ENCODE data around the gene AGO3.
"Not testable (repeated sequence)": the region's sequence is repeated elsewhere in the genome, so short reads cannot be mapped to it uniquely, and the experiment has no call there.

Gene AGO3

DNA sequence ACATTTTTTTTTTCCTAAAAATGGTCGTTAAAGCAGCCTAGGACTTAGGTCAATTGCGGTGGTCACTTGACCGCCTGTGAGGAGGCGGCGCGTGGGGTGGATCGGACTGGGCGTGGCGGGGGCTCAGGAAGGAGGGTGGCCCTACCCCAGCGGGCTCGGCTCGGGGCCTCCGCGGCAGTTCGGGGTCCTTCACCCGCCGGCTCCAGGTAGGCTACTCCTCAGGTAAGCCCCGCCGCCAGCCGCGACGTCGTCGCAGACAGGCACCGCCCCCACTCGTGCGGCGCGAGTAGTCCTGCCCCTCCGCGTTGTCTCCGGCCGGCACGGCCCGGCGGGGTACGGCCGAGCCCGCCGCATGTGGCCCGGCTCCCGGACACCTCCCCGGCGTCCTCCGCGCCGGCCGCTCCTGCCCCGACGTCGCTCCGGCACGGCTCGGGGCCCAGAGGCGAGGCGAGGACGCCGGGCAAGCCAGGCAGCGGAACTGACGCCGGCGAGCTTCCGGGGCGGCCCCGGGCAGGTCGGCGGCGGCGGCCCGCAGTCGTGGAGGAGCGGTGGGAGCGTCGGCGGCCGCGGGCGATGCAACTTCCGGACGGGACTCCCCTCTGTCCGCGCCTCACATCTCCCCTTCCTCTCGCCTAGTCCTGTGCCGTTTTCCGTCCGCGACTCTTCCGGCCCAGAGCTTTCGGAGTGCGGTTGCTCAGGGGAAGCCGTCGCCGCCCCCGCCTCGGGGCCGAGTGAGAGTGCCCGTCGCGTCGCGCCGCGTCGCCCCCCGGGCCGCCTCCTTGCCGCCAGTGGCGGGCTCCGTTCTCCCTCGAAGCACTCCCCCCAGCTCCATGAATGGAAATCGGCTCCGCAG is at the start of gene AGO3:
Gene AGO3, plus strand, starts transcription at position 513 of the 853 bp plus-strand sequence. Its CDS starts 322 bp downstream, at position 835.
- in situ Hi-C loops (cut with MboI; ENCODE audit: low sequenced_read_pairs) = no loop called here

DNA sequence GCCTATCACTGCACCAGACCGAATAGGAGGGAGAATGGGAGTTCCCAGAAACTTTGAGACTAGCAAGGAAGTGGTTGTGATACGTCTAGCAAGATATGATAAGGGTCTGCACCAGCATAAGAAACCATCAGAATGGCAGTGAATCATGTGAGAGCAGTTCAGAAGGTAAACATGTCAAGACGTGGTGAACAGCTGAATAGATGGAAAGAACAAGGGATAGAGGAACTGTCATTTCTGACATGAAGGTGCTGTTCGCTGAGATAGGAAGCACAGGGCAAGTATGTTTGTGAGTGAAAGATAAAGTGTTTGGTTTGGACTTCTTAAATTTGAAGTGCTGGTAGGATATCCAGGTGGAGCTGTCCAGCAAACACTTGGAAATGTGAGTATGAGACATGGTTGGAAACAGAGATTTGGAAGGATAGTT is 49.0 kb upstream of the AGO3 start:
- in situ Hi-C loops (cut with MboI; ENCODE audit: low sequenced_read_pairs) = no loop called here

DNA sequence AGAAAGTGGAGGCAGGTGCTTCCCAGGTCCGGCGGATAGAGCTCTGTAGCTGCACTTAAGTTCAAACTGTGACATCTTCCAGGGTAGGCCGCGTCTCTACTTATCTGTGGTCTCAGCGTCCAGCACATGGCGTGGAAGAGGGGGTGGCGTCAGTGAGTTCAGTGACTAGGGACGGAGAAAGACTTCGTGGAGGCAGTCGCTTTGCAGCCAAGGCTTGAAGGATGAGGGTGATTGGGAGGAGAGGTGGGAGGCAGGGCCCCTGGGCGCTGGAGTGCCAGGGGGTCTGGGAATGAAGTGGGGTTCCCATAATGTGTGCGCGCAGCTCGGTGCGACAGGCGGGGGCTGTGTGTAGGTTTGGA is 48.3 kb upstream of the AGO3 start:
- in situ Hi-C loops (cut with MboI; ENCODE audit: low sequenced_read_pairs) = no loop called here

DNA sequence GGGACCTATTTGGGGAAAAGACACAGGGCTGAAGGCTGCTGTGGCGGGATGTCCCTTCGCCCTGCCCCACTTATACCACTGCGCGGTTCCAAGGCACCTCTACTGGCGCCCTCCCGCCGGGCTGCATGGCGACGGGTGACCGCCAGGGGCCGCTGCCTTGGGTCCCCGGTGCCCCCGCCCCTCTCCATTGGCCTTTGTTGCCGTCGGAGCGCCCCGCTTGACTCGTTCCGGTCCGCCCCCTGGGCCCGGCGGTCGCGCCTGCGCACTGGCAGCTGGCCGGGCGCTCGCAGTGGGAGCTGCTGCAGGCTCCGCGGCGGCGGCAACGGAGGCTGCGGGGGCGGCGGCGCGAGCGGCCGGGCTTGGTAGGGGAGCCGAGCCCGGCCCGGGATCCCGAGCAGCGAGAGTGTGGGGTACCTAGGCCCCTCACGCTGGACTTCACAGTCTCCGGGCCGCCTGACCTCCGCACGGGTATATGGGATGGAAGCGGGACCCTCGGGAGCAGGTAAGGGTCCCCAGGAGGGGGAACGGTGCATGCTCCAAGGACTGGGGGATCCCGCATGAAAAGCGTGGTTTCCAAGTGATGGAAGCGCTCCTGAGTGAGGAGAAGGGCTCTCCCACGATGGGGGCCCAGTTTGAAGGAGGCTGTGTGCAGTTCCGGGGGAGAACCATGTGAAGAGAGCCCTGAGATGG is 47.8 kb upstream of the AGO3 start, which contains the start of gene AGO1:
Gene AGO1, plus strand, starts transcription at position 265 of the 690 bp plus-strand sequence. Its CDS starts 213 bp downstream, at position 478.
- in situ Hi-C loops (cut with MboI; ENCODE audit: low sequenced_read_pairs) = no loop called here

DNA sequence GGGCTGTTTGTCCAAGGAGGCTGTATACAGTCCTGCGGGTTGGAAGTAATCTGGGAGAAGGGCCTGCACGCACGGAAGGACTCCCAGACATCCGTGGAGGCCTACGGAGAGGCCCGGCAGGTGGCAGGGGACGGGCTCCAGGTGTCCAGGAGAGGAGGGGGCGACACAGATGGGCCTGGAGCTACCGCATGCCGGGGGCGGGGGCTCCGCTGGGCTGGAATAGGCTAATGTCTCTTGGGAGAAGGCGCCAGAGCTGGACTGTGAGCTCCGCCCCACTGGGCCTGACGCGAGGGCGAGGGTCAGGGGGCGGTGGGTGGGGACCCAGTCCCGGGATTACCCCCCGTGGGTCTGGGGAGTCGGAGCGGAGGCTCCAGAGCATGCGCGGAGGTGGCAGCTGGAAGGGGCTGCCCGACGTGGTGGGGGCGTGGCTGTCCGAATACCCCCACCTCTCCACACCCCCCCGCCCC is 47.2 kb upstream of the AGO3 start:
- in situ Hi-C loops (cut with MboI; ENCODE audit: low sequenced_read_pairs) = no loop called here

DNA sequence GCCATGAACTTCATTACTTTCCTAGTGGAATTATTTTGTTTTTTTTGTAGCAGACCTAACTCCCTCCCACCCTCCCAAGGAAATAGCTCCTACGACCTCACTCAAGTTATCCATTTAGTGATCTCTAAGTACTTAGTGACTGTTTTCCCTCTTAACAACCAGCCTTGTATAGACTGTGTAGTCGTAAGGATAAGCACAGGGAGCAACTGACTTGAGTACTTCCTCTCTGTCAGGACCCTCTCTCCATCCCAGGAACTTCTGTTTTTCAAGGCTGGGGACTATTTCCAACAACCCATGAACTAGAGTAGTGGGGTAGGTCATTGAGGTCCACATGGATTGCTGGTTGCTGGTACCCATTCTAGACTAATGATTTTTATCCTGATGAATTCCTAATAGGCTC is 46.0 kb upstream of the AGO3 start:
- in situ Hi-C loops (cut with MboI; ENCODE audit: low sequenced_read_pairs) = no loop called here

DNA sequence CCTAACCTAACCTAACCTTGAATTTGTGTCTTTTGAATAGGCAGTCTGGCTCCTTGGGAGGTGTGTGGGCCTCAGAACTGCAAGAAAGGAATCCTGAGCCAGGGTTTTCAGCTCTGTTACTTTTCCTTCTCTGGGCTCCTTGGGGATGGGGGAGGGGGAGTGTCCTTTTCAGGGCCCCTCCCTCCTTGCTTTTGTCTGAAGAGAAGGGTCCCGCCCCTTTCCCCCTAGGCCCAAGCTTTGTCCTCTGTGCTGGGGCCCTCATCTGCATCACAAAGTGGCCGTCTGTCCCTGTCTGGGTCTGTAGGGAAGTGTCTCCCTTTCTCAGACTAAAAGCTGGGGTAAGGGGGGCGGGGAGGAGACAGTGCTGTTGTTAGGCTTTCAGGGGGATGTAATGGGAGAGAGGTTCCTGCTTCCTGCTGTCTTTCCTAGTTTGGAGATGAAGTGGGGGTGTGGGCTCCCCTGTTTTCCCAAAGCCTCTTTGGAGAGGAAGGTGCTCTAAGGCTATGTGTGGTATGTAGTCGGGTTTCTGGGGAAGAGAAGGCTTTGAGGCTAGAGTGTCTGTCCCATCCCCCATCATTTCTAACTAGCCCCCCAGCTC is 44.8 kb upstream of the AGO3 start:
- in situ Hi-C loops (cut with MboI; ENCODE audit: low sequenced_read_pairs) = no loop called here

DNA sequence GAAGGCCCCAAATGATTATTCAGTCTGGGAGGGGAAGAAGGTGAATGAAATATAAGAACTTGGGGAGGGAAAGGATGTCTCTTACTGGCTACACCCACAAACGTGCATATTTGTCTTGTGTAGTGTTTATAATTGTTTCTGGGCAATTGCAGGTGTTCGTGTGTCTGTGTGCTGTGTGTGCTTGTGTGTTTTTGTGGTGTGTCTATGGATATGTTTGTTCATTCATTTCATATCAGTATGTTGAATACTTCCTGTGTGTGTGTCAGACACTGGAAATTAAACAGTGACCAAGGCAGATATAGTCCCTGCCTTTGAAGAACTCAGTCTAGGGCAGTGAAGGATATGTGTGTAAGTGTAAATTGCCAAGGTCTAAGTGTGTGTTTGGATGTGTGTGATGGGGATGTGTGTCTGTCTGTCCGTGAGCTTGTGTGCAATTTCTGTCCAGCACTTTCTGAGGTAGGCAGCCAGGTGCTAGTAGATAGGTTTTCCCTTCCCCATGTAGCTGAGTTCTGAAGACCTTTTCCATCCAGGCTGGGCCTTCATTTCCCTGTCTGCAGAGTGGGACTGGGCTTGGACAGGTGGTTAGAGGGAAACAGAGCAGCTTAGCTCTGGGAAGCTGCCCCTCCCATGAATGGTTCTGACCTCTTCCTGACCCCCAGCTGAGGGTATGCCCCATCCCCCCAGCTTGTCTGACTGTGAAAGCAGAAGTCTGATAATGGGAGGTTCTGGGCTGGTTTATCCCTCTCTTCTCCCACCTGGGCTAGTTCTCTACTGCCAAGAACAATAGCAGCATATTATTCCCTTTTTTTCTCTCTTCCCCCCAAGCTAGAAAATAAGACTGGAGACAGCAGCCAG is 44.1 kb upstream of the AGO3 start:
- in situ Hi-C loops (cut with MboI; ENCODE audit: low sequenced_read_pairs) = no loop called here

DNA sequence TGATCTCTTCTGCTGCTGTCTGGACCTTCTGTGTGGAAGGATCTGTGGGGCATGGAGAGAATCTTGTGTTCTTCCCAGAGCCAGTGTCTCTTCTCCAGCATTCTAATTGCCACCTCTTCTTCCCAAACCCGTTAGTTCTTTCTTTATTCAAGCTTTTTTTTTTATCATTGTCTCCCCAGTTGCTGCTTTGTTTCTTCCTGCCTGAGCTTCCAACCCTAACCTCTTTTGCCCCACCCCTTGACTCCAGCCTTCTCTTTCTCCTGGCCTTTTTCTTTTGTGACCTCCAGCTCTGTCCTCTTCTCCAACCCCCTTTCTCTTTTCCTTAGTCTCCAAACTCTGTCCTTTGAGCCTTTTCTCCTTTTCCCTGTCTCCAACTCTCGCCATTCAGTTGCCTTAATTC is 43.4 kb upstream of the AGO3 start:
- in situ Hi-C loops (cut with MboI; ENCODE audit: low sequenced_read_pairs) = no loop called here

DNA sequence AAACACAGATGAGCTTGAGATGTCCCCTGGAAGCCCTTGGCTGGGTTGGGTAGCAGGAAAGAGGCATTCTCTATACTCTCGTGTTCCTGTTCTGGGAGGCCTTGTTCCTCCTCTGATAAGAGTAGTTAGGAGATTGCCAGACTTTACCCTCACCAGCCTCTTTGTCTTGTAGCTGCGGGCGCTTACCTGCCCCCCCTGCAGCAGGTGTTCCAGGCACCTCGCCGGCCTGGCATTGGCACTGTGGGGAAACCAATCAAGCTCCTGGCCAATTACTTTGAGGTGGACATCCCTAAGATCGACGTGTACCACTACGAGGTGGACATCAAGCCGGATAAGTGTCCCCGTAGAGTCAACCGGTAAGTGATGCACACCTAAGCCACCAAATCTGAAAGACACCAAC is 42.6 kb upstream of the AGO3 start:
- in situ Hi-C loops (cut with MboI; ENCODE audit: low sequenced_read_pairs) = no loop called here

DNA sequence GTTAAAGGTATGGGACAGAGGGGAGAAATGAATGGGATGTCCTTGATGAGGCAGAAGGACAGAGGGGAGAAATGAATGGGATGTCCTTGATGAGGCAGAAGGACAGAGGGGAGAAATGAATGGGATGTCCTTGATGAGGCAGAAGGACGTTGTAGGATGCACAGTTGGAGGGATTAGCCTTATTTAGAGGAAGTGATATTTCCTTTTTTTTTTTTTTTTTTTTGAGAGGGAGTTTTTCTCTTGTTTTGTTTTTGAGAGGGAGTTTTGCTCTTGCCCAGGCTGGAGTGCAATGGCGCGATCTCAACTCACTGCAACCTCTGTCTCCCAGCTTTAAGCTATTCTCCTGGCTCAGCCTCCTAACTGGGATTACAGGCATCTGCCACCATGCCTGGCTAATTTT is 41.9 kb upstream of the AGO3 start:
- in situ Hi-C loops (cut with MboI; ENCODE audit: low sequenced_read_pairs) = not testable (repeated sequence)

DNA sequence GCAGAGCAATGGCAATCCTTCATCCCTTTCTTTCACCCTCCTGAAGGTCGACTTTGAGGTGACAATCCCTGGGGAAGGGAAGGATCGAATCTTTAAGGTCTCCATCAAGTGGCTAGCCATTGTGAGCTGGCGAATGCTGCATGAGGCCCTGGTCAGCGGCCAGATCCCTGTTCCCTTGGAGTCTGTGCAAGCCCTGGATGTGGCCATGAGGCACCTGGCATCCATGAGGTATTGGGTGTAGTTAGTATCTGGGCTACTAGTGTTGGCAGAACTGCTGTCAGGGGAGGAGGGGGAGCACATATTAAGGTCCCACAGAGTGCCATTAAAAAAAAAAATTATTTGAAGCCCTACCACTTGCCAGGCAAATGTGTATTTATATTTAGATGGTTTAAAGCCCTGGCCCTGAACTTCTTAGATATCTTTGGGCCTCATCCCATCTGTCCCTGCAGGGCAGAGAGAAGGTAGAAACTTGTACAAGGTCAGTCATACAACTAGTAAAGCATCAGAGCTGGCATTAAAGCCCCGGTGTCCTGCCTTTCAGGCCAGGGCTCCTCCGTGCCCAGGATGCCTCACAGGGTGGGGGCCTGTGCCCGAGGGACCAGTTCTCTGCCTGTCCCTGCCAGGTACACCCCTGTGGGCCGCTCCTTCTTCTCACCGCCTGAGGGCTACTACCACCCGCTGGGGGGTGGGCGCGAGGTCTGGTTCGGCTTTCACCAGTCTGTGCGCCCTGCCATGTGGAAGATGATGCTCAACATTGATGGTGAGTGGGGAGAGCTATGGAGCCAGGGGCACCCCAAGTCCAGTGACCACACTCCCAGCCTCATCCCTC is 37.6 kb upstream of the AGO3 start:
- in situ Hi-C loops (cut with MboI; ENCODE audit: low sequenced_read_pairs) = no loop called here

DNA sequence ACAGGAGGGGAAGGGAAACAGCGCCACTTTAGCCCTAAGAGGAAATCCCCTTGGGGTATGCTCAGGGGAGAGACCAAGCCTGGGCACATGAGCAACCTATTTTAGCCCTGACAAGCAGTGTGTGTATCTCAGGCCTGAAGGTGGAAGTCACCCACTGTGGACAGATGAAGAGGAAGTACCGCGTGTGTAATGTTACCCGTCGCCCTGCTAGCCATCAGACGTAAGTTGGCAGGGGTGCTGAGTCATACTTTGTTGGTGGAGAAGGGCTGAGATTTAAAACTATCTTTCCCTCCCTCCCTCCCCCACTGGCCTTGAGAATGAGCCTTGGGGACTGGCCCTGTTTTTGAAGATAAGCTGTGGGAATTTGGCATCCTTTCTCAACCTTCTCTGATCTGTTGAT is 36.7 kb upstream of the AGO3 start:
- in situ Hi-C loops (cut with MboI; ENCODE audit: low sequenced_read_pairs) = no loop called here

DNA sequence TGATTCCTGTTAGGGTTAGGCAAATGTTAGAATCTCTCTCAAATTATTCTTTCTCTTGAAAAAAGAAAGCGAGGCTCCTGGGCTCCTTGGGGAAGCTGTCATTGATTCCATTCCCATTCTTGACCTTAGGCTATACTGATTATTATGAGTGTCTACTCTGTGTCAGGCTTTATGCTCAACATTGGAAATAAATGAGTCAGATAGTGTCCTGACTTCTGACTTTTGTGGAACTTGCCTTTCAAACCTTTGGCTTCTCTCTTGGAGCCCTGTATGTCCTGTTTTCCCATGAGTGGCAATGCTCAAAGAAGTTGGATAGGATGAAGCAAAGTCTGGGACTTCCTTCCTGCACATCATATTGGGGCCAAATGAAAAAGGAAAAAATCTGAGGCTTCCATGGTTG is 36.2 kb upstream of the AGO3 start:
- in situ Hi-C loops (cut with MboI; ENCODE audit: low sequenced_read_pairs) = no loop called here

DNA sequence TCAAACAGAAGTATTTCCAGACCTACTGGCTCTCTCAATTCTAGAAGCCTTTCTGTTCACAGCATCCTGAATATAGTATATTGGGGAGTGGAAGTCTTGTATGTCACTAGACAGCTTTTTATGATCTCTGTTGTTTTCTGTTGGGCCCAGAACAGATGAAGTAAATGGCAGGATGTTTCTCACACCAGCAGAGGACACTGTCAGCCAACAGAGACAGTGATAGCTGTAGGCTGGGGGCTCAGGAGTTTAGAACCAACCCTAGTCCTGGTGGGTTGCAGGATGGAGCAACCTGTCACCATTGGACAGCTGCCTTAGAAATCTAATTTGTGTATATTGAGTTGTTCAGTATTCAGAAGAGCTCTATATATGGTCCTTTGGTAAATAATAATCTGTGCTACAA is 31.0 kb upstream of the AGO3 start:
- in situ Hi-C loops (cut with MboI; ENCODE audit: low sequenced_read_pairs) = no loop called here

DNA sequence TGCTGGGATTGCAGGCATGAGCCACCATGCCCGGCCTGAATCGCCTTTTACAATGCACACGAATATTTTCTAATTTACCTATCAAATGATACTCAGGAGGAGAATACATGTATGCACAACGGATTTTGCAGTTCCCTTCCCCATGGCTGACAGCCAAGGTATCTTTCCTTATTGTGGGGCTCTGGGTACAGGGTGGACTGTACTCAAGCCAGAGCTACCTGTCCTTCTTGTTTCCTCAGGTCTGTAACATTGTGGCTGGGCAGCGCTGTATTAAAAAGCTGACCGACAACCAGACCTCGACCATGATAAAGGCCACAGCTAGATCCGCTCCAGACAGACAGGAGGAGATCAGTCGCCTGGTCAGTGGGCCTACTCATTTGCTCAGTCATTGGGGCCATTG is 29.7 kb upstream of the AGO3 start:
- in situ Hi-C loops (cut with MboI; ENCODE audit: low sequenced_read_pairs) = no loop called here

DNA sequence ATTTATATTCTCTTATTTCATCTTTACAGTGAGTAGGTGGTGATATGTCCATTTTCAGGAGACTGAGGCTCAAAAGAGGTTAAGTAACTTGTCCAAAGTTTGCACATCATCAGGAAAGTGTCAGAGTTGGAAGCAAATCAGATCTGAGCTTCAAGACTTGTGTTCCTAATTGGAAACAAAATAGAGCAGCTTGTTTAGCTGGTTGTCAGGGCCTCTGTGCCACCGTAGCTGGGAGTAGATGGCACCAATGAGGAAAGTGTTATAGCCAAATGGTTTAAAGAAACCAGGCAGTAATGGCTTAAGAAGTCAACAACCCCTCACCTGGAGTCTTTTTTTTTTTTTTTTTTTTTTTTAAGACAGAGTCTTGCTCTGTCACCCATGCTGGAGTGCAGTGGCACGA is 28.2 kb upstream of the AGO3 start:
- in situ Hi-C loops (cut with MboI; ENCODE audit: low sequenced_read_pairs) = no loop called here

DNA sequence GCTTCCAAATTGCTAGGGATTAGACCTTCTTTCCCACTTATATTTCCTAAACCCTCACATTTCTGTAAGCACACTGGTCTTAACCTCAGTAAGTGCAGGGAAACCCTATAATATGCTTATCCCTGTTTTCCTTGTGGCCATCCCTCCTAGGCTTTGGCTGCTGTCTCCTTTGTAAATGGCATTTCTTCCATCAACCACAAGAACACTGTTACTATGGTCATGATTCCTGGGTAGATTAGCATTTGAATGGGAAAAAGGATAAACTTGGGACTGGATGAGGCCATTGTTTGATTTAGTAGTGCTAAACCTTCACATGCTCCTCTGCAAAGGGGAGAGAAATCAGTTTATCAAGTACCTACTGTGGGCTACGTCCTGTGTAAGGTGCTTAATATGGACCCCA is 16.2 kb upstream of the AGO3 start:
- in situ Hi-C loops (cut with MboI; ENCODE audit: low sequenced_read_pairs) = no loop called here

DNA sequence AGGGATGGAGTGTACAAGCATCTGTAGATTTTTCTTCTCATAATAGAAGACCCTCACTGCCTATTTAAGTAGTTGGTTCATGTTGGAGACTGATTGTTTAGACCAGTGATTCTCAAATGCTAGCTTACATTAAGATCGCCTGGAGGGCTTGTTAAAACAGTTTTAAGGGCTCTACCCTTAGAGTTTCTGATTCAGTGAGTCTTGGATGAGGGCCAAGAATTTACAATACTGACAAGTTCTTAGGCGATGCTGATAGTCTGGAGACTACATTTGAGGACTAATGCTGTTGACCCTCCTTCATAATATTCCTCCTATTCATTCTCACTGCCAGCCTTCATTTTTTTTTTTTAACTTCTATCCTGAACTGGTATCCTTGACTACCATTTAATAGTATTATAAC is 15.2 kb upstream of the AGO3 start:
- in situ Hi-C loops (cut with MboI; ENCODE audit: low sequenced_read_pairs) = no loop called here

DNA sequence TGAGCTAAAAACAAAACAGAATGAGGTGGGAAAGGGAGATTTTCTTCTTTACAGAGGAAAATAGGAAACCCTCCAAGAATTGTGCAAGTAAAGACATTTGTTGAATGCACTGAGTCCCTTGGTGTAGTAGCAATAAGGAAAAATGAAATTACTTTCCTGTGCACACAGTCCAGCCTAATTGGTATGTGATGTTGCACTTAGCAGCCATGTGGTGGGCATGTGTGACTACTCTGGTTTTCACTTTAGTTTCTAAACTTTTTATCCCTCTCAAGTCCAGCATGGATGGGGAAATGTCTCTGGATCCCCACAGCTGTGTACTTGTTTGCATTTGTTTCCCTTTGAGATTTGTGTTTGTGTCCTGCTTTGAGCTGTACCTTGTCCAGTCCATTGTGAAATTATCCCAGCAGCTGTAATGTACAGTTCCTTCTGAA is 7.1 kb upstream of the AGO3 start:
- in situ Hi-C loops (cut with MboI; ENCODE audit: low sequenced_read_pairs) = no loop called here
